GM18502 (cell line): ENCODE measurements around the gene CCDC149.

ENCODE experiments used
- ATAC-seq: cut with Tn5 transposase; IDR thresholded peaks from one replicate; pipeline ENCODE4 v1.9.1; 2021; ENCODE audit warnings: mild to moderate bottlenecking; ENCODE audit not compliant: unreplicated experiment, poor library complexity

The CCDC149 gene

GRCh38 chr4:24783506-24783905 is 129.3 kb downstream of the CCDC149 start:
- no peak for ATAC-seq

GRCh38 chr4:24781999-24782745 is 130.7 kb downstream of the CCDC149 start:
- no peak for ATAC-seq

GRCh38 chr4:24780936-24781495 is 131.8 kb downstream of the CCDC149 start:
- ATAC-seq: no peak

DNA sequence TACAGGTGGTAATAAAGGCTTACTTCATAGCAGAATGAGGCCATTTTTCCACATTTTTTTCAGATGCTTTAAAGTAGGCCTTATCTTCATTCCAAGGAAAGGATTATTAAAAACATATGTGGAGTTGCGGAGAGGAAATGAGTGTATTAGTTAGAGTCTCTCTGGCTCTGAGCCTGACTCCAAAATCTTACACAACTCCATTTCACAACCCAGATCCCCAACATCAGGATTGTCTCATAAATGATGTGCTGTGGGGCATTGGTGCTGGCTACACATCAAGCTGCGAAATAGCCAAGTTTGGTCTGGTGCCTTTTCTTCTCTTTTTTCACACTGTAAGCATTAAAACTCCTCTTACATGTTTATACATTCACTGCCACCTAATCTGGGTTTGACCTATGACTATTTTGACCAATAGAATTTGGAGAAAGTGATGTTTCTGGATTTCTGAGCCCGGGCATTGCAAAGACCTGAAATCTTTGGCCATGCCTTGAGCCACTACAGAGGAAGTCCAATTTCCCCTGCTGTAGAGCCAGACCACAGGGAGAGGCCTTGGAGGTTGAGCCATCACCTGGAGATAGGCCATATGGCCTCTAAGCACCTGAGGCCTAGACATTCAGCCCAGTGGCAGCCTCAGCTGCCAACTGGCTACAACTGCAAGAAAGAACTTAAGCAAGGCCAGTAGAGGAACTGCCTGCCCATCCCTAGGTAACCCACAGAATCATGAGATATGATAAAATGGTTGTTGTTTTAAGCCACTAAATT is 134.2 kb downstream of the CCDC149 start:
- ATAC-seq: no peak

DNA sequence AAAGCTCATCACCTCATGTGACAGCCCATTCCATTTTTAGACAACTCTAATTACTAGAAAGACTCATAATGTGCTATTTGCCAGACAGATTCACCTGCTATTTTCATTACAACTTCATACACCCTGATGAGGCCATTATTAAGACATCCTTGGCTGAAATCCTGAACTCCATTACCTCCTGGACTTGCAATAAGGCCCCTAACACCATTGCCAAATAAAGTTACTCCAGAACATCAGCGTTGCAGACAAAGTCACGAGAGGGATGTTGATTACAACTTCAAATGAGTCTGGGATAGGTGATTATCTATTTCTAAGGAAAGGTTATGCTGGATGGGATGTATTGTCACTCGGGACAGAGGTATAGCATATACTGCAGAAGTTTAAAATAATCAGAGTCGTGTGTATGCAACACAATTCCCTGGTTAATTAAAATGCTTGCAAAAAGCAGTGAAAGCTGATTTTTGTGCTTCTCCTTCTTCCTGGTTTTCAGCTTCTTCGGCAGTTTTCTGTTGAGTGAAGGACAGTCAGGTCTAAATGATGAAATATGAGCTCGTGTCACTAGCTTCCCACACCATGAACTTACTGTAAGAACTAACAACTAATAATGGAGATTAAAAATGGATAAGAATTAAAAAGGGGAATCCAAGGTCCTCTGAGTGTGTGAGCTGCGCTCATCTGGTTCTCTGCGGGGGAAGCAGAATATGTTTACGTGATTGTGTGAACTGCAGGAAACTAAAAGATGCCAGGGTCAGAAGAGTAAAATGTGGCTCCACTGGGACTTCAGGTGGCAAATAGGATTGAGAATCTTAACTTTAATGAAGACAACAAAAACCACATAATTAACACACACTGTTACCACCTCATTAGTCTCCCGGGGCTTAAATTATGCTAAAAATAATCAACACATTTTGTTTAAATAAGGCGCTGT is 135.0 kb downstream of the CCDC149 start:
- ATAC-seq: no peak

GRCh38 chr4:24775750-24776149 is 137.1 kb downstream of the CCDC149 start:
- no peak for ATAC-seq

- no peak for ATAC-seq
Measured at GRCh38 chr4:24775032-24775605, 137.7 kb downstream of the CCDC149 start.

- ATAC-seq: no peak
Measured at GRCh38 chr4:24774452-24774851, 138.4 kb downstream of the CCDC149 start.

- no peak for ATAC-seq
Measured at GRCh38 chr4:24772952-24773351, 139.9 kb downstream of the CCDC149 start.

DNA sequence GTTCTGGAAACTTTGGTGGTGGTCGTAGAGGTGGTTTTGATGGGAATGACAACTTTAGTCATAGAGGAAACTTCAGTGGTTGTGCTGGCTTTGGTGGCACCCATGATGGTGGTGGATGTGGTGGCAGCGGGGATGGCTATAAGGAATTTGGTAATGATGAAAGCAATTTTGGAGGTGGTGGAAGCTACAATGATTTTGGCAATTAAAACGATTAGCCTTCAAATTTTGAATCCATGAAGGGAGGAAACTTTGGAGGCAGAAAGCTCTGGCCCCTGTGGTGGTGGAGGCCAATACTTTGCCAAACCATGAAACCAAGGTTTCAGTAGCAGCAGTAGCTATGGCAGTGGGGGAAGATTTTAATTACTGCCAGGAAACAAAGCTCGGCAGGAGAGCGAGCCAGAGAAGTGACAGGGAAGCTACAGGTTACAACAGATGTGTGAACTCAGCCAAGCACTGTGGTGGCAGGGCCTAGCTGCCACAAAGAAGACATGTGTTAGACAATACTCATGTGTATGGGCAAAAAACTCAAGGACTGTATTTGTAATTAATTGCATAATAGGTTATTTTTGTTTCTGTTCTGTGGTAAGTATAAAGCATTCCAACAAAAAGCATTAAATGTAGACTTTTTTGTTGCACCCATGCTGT is 140.7 kb downstream of the CCDC149 start:
- no peak for ATAC-seq

- ATAC-seq: no peak
Measured at GRCh38 chr4:24771241-24771640, 141.6 kb downstream of the CCDC149 start.

- no peak for ATAC-seq
Measured at GRCh38 chr4:24770667-24771066, 142.2 kb downstream of the CCDC149 start.

DNA sequence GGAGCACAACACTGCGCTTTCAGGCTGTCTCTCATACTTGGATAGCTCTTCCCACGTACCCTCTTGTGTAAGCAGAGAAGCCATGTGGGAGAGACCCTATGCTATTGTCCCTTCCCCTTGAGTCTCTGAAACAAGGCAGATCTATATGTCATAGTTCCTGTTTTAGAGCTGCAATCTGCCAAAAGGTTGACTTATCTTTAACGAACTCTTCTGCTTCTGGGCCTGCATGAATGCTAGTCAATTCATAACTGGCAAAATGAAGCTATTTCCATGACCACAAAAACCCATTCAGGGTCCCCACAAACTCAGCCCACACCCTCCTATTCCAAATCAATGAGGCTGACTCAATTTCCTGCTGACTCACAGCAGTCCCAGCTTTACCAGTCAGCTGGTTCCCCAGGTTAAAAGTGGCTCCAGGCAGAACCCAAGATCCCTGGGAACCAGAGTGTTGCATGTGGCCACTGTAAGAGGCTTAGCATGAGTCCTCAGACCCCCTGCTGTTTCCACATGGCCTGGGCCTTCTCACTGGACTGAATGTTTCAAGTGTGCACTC is 142.7 kb downstream of the CCDC149 start:
- ATAC-seq: peak; percentile 77

GRCh38 chr4:24769571-24769970 is 143.3 kb downstream of the CCDC149 start:
- peak; percentile 1 for ATAC-seq

DNA sequence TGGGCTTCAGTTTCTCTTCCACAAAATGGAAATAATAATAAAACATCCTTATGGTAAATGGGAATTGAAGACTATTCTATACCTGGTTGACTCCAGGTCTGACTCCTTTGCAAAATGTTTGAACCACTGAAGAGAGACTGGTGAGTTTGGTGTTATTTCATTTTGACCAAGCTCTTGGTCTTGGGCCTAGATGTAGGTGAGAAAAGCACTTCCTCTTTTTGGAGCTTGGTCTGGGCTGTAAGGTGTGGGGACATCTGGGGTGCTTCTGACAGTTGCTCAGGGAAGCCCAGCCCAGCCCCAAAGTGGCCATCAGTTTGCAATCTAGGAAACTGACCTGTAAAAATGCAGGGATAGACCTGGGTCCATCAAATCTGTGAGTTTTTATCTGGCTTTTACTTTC is 144.2 kb downstream of the CCDC149 start:
- peak; percentile 81 for ATAC-seq

DNA sequence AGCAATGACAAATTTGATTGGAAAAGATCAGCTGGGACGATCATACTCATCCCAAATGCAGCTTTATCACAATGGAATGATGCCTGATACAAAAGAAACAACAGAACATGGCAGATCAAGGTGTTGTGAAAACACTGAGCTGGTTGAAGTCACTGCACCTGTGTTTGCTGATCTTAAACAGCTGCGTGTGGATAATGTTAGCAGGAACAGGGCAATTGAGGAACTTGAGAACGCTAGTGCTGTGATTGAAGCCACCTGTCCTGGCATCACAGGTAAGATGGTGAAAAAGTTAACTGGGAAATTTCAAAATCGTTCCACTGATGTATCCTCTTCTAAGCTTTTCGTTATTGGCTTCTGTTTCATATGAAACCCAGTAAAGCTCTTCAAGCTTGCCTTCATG is 144.8 kb downstream of the CCDC149 start:
- ATAC-seq: no peak

- no peak for ATAC-seq
Measured at GRCh38 chr4:24765376-24765988, 147.4 kb downstream of the CCDC149 start.

GRCh38 chr4:24764345-24764744 is 148.5 kb downstream of the CCDC149 start:
- ATAC-seq: no peak
